ENCODE results near the gene PLXNA2.

Gene PLXNA2

DNA sequence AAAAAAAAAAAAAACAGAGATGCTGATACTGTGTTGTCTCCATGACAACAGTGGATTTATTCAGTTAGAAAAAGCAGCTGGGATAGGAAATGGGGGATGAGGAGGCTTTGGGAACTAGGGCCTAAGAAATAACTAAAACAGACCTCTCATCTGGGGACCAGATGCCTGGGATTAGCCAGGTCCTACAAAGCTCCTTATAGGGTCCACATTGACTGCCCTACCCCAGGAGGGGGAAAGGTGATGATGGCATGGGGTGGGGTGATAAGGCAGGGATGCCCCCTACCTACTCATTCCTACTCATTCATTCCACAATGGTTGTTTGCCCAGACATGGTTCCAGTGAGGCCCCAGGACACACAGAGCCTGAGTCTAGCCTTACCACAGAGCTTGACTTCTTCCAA lies 131.2 kb downstream of the PLXNA2 start:
- Histone ChIP-seq H3K4me1 (ENCODE audit: control insufficient read depth, insufficient read depth, low read length, poor library complexity, severe bottlenecking) (peaks cover 9% of the 10 kb centered on the region), H3K4me3 (ENCODE audit: extremely low read depth, insufficient read depth, low read length, poor library complexity, severe bottlenecking) (no peak overlapping the region), H3K27ac (ENCODE audit: low read depth, low read length, severe bottlenecking) (no peak overlapping the region), H3K36me3 (ENCODE audit: control insufficient read depth, insufficient read depth, low read length) (peaks cover 20% of the 10 kb centered on the region), H3K9me3 (ENCODE audit: control insufficient read depth, low read length) (no peaks in the 10 kb centered on the region)

DNA sequence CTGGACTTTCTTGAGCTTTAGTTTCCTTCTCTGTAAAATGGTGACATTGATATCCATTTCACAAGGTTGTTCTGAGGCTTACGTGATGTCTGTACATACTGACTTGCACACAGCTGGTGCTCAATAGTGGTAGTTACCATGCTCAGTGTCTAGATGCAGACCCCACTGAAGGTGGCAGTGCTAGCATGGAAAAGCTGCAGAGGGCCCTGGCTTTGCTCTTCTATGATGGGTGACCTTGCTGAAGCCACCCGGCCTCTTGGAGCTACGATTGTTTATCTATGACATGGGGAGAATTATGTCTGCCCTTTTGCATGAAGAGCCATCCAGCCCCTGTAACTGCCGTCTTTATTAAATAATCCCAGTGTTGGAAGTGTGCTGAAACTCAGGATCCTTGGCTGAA lies 131.8 kb downstream of the PLXNA2 start:
- 94 to 98% methylated on average over 4 of the region's 4 CpGs for WGBS, 2 experiments (ENCODE audit: insufficient coverage in 2 of 2)
- no peak overlapping the region for H3K27ac ChIP-seq (ENCODE audit: low read depth, low read length, severe bottlenecking)
- peaks cover 9% of the 10 kb centered on the region for H3K4me1 ChIP-seq (ENCODE audit: control insufficient read depth, insufficient read depth, low read length, poor library complexity, severe bottlenecking)
- peaks cover 20% of the 10 kb centered on the region for H3K36me3 ChIP-seq (ENCODE audit: control insufficient read depth, insufficient read depth, low read length)
- no peaks in the 10 kb centered on the region for H3K9me3 ChIP-seq (ENCODE audit: control insufficient read depth, low read length)
- H3K4me3 ChIP-seq (ENCODE audit: extremely low read depth, insufficient read depth, low read length, poor library complexity, severe bottlenecking) = no peak overlapping the region

DNA sequence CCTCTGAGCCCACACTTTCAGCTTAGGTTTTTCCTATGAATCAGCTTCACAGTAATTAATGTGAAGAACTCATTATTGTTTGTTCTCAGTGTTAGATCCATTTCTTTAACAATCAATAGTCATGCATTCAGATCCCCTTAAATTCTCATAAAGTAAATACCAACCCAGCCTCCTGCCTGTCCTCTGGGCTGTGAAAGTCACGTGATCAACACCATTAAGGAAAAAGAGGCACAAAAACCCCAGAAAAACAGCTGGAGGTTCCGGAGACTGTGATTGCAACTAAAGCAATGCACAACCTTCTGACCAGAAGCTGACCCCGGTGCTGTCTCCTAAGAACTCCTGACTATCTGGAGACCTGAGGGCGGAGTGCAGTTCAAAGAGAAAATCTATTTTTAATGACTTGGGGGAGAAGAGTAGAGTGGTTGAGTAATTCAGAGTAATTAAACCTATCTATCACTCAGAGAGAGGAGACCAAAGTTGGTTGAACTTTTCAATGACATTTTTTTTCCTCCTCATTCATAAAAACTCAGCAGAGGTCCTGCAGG lies 132.5 kb downstream of the PLXNA2 start:
- peaks cover 20% of the 10 kb centered on the region for H3K36me3 ChIP-seq (ENCODE audit: control insufficient read depth, insufficient read depth, low read length)
- H3K27ac ChIP-seq (ENCODE audit: low read depth, low read length, severe bottlenecking) = no peak overlapping the region
- no peak overlapping the region for H3K4me3 ChIP-seq (ENCODE audit: extremely low read depth, insufficient read depth, low read length, poor library complexity, severe bottlenecking)
- WGBS, 2 experiments (ENCODE audit: insufficient coverage in 2 of 2) = 72 to 77% methylated on average over 4 of the region's 4 CpGs
- no peaks in the 10 kb centered on the region for H3K9me3 ChIP-seq (ENCODE audit: control insufficient read depth, low read length)
- H3K4me1 ChIP-seq (ENCODE audit: control insufficient read depth, insufficient read depth, low read length, poor library complexity, severe bottlenecking) = peaks cover 9% of the 10 kb centered on the region

DNA sequence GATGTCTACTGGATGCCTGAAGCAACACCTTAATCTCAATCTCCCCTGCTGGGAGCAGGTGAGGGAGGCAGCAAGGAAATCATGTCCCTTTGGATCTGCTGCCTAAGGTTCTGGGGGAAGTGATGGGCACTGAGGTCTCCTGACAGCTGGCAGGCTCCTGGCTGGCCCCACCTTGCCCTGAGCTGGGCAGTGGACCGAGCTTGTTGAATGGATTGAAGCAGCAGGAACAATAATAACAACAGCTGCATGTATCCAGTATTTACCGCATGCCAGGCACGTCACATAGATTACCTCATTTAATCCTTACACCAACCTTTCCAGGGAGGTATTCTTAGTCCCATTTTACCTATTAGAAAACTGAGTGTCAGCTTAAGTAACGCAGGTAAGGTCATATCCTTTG lies 133.9 kb downstream of the PLXNA2 start:
- WGBS, 2 experiments (ENCODE audit: insufficient coverage in 2 of 2) = 78 to 83% methylated on average over 4 of the region's 4 CpGs
- peaks cover 4% of the 10 kb centered on the region for H3K4me1 ChIP-seq (ENCODE audit: control insufficient read depth, insufficient read depth, low read length, poor library complexity, severe bottlenecking)
- H3K36me3 ChIP-seq (ENCODE audit: control insufficient read depth, insufficient read depth, low read length) = peaks cover 20% of the 10 kb centered on the region
- no peak overlapping the region for H3K27ac ChIP-seq (ENCODE audit: low read depth, low read length, severe bottlenecking)
- no peak overlapping the region for H3K4me3 ChIP-seq (ENCODE audit: extremely low read depth, insufficient read depth, low read length, poor library complexity, severe bottlenecking)
- no peaks in the 10 kb centered on the region for H3K9me3 ChIP-seq (ENCODE audit: control insufficient read depth, low read length)

DNA sequence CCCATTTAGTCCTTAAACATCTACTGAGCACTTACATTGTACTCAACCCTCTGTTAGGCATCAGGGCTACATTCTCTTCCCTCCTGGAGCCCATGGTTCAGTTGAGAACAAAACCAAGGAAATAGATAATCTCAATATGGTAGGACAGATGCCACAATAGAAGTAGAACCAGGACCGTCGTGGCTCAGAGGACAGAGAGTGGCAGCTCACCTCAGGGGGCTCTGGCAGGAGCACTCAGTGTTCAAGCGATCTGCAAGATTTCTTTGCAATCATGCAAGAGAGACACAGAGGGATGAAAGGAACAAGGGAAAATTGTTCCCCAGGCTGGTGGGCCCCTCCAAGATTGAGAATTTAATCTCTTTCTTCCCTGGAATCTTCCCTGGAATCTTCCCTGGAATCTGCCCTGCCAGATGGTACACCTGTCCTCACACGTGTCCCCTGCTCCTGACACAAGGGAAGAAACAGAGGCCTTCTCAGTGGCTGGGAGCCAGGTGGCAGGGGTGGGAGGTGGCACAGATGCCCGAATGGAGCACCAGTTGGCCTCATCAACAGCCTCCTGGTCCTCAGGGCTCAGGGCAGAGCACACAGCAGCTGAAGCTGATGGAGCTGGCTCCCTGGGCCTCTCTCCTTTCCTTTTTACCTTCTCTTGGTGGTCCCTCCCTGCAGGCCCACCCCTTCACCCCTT lies 135.4 kb downstream of the PLXNA2 start:
- 79 to 80% methylated on average over 4 to 5 of the region's 5 CpGs for WGBS, 2 experiments (ENCODE audit: insufficient coverage in 2 of 2)
- H3K36me3 ChIP-seq (ENCODE audit: control insufficient read depth, insufficient read depth, low read length) = peaks cover 20% of the 10 kb centered on the region
- no peak overlapping the region for H3K27ac ChIP-seq (ENCODE audit: low read depth, low read length, severe bottlenecking)
- H3K4me1 ChIP-seq (ENCODE audit: control insufficient read depth, insufficient read depth, low read length, poor library complexity, severe bottlenecking) = peaks cover 11% of the 10 kb centered on the region
- no peaks in the 10 kb centered on the region for H3K9me3 ChIP-seq (ENCODE audit: control insufficient read depth, low read length)
- no peak overlapping the region for H3K4me3 ChIP-seq (ENCODE audit: extremely low read depth, insufficient read depth, low read length, poor library complexity, severe bottlenecking)

DNA sequence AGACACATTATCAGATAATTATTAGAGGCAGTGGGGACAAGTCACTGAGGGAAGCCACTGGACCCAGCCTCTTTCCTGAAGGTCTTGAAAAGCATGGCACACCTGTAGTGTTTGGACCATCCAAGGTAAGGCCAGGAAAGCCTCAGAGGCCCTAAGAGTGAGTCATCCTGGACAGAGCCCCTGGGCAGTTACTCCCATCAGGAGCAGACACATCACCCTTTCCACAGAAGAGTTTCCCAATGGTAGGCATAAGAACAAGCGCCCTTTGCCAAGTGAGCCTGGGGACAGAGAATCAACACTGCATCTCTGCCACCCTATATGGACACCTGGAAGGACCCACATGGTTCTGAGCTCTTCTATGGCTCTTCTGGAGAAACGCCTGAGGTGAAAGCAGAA lies 136.0 kb downstream of the PLXNA2 start:
- H3K4me1 ChIP-seq (ENCODE audit: control insufficient read depth, insufficient read depth, low read length, poor library complexity, severe bottlenecking) = peaks cover 11% of the 10 kb centered on the region
- WGBS, 2 experiments (ENCODE audit: insufficient coverage in 2 of 2) = 94 to 100% methylated on average over 2 of the region's 2 CpGs
- no peaks in the 10 kb centered on the region for H3K9me3 ChIP-seq (ENCODE audit: control insufficient read depth, low read length)
- H3K4me3 ChIP-seq (ENCODE audit: extremely low read depth, insufficient read depth, low read length, poor library complexity, severe bottlenecking) = no peak overlapping the region
- H3K36me3 ChIP-seq (ENCODE audit: control insufficient read depth, insufficient read depth, low read length) = peaks cover 24% of the 10 kb centered on the region
- no peak overlapping the region for H3K27ac ChIP-seq (ENCODE audit: low read depth, low read length, severe bottlenecking)

DNA sequence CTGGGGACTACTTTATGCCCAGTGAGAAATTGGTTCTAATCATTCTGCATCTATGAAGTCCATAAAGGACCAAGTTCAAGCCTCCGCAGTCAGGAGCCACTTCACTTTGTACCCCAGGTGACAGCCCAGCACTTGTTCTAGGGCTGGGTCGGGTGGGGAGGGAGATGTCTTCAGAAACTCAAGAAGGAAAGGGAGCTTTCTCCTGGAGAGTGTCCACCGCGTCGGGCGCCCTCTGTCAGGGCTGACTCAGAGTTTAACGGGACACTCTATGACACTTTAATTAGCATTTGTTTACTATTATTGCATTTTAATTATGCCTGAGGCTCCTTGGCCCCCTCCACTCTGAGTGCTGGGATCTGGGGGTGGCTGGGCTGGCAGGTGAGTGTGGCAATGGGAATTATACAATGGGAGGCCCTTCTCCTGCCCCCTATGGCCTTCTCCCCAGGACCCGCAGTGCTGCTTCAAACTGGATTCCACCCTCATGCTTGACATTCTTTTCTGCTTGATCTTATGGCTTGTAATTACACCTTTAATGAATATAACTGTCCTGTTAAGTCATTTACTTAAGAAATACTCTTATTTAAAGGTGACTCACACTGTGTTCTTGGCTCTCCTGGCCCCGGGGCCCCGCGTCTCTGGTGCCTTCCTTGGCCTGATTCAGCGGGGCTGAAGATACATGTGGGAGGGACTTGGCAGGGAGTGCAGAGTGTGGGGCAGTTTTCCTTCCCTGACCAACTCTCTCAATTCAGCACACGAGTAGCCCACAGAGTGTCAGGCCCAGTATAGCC lies 136.6 kb downstream of the PLXNA2 start:
- 77 to 87% methylated on average over 3 to 4 of the region's 13 CpGs for WGBS, 2 experiments (ENCODE audit: insufficient coverage in 2 of 2)

DNA sequence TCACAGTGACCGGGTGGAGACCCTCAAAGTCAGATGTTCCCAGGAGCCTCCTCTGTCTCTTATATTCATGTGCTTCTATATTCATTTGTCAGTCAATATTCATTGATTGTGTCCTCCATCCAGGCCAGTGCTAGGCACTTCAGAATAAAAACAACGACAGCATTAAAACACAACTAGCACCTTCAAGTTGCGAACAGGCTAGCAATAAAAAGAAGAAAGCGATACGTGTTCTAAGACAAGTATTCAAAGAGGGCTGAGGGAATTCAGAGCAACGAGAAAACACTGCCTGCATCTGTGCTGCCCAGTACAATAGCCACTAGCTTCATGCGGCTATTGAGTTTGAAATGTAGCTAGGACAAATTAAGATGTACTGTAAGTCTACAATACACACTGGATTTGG lies 138.0 kb downstream of the PLXNA2 start:
- H3K36me3 ChIP-seq (ENCODE audit: control insufficient read depth, insufficient read depth, low read length) = peaks cover 27% of the 10 kb centered on the region

More for the DNA sequence above, 136.6 kb downstream of the PLXNA2 start:
- Histone ChIP-seq H3K36me3 (ENCODE audit: control insufficient read depth, insufficient read depth, low read length) (peaks cover 24% of the 10 kb centered on the region), H3K9me3 (ENCODE audit: control insufficient read depth, low read length) (no peaks in the 10 kb centered on the region), H3K4me1 (ENCODE audit: control insufficient read depth, insufficient read depth, low read length, poor library complexity, severe bottlenecking) (peaks cover 11% of the 10 kb centered on the region), H3K27ac (ENCODE audit: low read depth, low read length, severe bottlenecking) (no peak overlapping the region), H3K4me3 (ENCODE audit: extremely low read depth, insufficient read depth, low read length, poor library complexity, severe bottlenecking) (no peak overlapping the region)

DNA sequence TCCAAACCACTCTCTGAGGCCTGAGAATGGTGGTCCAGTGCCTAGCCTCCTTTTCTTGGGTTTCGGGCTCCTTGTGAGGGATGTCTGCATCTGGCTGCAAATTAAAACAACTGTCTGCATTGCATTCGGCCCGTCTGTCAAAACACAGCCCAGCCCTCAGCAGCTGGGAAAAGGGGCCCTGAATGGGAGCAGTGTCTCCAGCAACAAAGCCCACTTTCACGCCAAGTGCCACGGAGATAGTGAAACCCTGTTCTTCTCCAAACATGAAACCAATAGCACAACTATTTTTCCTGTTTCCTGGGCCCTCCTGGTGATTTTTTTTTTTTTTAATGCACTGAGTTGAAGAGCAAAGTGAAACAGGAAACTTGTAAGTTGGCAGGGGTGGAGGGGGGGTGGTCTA lies 138.4 kb downstream of the PLXNA2 start:
- Histone ChIP-seq H3K4me3 (ENCODE audit: extremely low read depth, insufficient read depth, low read length, poor library complexity, severe bottlenecking) (no peak overlapping the region), H3K9me3 (ENCODE audit: control insufficient read depth, low read length) (no peaks in the 10 kb centered on the region), H3K27ac (ENCODE audit: low read depth, low read length, severe bottlenecking) (no peak overlapping the region), H3K4me1 (ENCODE audit: control insufficient read depth, insufficient read depth, low read length, poor library complexity, severe bottlenecking) (peaks cover 25% of the 10 kb centered on the region), H3K36me3 (ENCODE audit: control insufficient read depth, insufficient read depth, low read length) (peaks cover 27% of the 10 kb centered on the region)
- WGBS, 2 experiments (ENCODE audit: insufficient coverage in 2 of 2) = 78 to 100% methylated on average over 1 to 4 of the region's 5 CpGs

More for the DNA sequence above, 138.0 kb downstream of the PLXNA2 start:
- H3K9me3 ChIP-seq (ENCODE audit: control insufficient read depth, low read length) = no peaks in the 10 kb centered on the region
- H3K4me3 ChIP-seq (ENCODE audit: extremely low read depth, insufficient read depth, low read length, poor library complexity, severe bottlenecking) = no peak overlapping the region
- no peak overlapping the region for H3K27ac ChIP-seq (ENCODE audit: low read depth, low read length, severe bottlenecking)
- WGBS, 2 experiments (ENCODE audit: insufficient coverage in 2 of 2) = 93 to 95% methylated on average over 5 of the region's 7 CpGs
- peaks cover 20% of the 10 kb centered on the region for H3K4me1 ChIP-seq (ENCODE audit: control insufficient read depth, insufficient read depth, low read length, poor library complexity, severe bottlenecking)

DNA sequence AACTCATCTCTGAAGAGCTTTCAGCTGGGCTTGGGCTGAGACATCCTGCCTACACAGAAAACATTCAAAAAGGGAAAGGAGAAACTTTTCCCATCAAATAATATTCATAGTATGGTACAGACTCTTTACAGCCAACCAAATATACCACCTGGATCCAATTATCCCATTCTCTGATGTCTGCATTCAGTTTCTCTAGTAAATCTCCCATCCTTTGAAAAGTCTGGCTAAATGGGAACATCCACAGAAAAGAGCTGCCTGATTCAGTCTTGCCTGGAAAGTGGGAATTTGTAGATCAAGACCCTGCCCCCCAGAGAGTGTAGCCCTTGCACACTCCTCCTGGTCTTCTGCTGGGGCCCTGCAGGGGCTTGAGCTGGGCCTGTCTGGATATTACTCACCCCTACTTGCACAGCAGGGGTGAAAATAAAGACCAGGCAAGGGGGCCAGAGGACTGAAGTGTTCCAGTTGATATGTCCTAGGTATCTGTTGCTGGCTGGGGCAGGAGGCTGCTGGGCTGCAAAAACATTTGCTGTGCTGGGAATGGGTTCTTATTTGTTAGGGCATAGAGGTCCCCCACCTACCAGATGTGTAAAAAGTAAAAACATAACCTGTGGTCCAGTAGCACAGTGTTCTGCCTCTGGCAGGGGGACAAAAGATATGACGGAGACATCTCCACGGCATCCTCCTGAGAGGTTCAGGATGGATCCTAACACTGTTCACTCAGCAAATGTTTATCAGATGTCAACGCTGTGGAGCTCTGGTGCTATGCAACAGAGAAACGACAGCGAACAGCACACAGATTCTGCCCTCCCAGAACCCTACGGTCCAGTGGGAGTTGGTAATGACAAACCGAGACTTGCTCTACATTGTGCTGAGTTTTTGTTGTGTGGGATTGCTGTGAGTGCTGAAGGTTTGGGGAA lies 140.3 kb downstream of the PLXNA2 start:
- Histone ChIP-seq H3K36me3 (ENCODE audit: control insufficient read depth, insufficient read depth, low read length) (peaks cover 35% of the 10 kb centered on the region), H3K4me1 (ENCODE audit: control insufficient read depth, insufficient read depth, low read length, poor library complexity, severe bottlenecking) (peaks cover 33% of the 10 kb centered on the region), H3K27ac (ENCODE audit: low read depth, low read length, severe bottlenecking) (no peak overlapping the region), H3K9me3 (ENCODE audit: control insufficient read depth, low read length) (no peaks in the 10 kb centered on the region), H3K4me3 (ENCODE audit: extremely low read depth, insufficient read depth, low read length, poor library complexity, severe bottlenecking) (no peak overlapping the region)
- 92 to 94% methylated on average over 7 of the region's 7 CpGs for WGBS, 2 experiments (ENCODE audit: insufficient coverage in 2 of 2)
